Measurements from ENCODE around the gene VPS4A. TPM values are rescaled to one million over a fixed set of nuclear protein-coding genes. Genes with fewer than 3 reads are reported as not detected.

Gene VPS4A
- total RNA-seq, 8 experiments from 2014 or later = 28.3 to 51.8 (median 42.8) TPM

DNA sequence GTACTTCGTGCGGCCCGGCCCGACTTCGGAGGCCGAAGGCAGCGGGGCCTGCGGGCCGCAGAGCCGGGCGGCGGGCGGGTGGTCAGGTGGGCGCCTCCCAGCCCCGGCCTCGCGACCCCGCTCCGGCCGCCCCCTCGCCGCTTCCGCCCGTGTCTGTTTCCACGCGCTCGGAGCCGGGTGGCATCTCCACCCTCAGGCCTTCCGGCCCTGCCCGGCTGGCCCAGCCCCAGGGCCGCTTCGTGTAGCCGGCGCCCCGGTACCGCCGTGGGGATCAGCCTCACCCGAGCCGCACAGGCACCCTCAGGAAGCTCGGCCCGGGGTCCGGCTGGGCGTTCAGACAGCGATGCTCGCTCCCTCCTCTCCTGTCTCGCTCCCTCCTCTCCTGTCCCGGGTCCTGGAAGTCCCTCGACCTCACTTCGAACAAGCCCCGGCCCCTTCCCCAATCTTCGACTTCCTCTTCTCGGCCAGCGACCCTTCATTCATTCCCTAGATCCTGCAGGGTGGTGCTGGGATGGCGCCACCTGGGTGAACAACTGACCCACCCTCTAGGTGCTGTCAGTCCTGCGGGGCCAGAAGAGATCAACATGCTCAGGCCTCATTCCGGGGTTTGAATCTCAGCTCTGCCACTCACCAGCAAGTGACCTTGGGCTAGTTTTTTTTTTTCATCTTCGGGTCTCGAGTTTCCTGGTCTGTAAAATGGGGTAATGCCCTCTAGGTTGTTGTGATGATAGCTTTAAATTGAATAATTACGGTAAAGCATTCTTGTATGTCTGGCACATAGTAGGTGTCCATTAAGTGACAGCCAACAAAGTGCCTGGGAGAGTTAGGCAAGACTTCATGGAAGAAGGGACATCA lies 610 bp downstream of the VPS4A start:
- Histone ChIP-seq H3K27ac (peak overlapping the region; percentile 74 to 81), H3K4me3 (peak overlapping the region; percentile 76 to 98 (median 90)), H3K4me1 (replicated peaks in 1 of 2) (peaks cover 6% of the 10 kb centered on the region in 2 donors)
- ATAC-seq (replicated peaks in 6 of 8) = peak; percentile 54 to 68 (median 60)
- in situ Hi-C loops (cut with MboI; ENCODE audit: low pct_unique_long_range_greater_than_20kb in 2 of 9, low sequenced_read_pairs in 9 of 9, unreplicated experiment in 9 of 9) = no loop called here
- WGBS, 10 experiments = 0 to 33% (median 5%) methylated on average over 1 to 14 of the region's 59 CpGs; no CpG with 5 or more reads in 2 of the 10 experiments

DNA sequence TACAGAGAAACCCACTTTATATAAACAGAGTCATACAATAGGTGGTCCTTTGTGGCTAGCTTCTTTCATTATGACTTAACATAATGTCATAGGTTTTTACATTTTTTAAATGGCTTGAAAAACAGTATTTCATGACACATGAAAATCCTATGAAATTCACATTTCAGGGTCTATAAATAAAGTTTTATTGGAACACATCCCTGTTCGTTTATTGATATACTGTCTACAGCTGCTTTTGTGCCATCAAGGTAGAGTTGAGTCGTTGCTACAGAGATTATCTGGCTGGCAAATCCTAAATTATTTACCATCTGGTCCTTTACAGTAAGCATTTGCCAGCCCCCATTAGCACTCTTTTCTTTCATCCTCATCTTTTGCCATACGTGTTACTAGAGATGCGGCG lies 2.3 kb downstream of the VPS4A start:
- Histone ChIP-seq H3K27ac (no peak overlapping the region), H3K4me1 (replicated peaks in 1 of 2) (peaks cover 6% of the 10 kb centered on the region in 2 donors), H3K4me3 (no peak overlapping the region)
- 77 to 100% (median 96%) methylated on average over 2 to 5 of the region's 5 CpGs; no CpG with 5 or more reads in 2 of the 10 experiments for WGBS, 10 experiments
- in situ Hi-C loops (cut with MboI; ENCODE audit: low pct_unique_long_range_greater_than_20kb in 2 of 9, low sequenced_read_pairs in 9 of 9, unreplicated experiment in 9 of 9) = no loop called here
- no peak for ATAC-seq (replicated peaks in 6 of 8)

DNA sequence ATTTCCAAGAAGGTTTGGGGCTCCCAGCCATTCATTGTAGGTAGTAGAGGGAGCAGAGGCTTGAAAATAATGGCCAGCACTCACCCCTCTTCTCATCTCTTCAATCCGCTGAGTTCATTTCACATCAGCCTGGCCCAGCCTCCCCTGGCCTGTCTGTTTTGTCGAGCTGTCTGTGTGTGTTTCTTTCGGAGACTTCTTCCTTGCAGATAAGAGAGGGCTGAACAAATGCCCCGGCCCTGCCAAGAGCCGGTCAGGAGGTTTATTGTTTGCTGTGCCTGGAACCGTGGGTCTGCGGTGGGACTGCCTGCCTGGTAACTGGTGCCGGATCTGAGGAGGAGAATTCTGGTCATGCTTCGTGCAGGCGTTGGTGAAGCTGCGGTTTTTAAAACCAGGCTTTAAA lies 3.4 kb downstream of the VPS4A start:
- Histone ChIP-seq H3K4me3 (no peak overlapping the region), H3K27ac (no peak overlapping the region), H3K4me1 (replicated peaks in 1 of 2) (peaks cover 6% of the 10 kb centered on the region in 2 donors)
- in situ Hi-C loops (cut with MboI; ENCODE audit: low pct_unique_long_range_greater_than_20kb in 2 of 9, low sequenced_read_pairs in 9 of 9, unreplicated experiment in 9 of 9) = no loop called here
- ATAC-seq (replicated peaks in 6 of 8) = no peak
- 78 to 100% (median 95%) methylated on average over 1 to 8 of the region's 11 CpGs; no CpG with 5 or more reads in 2 of the 10 experiments for WGBS, 10 experiments

DNA sequence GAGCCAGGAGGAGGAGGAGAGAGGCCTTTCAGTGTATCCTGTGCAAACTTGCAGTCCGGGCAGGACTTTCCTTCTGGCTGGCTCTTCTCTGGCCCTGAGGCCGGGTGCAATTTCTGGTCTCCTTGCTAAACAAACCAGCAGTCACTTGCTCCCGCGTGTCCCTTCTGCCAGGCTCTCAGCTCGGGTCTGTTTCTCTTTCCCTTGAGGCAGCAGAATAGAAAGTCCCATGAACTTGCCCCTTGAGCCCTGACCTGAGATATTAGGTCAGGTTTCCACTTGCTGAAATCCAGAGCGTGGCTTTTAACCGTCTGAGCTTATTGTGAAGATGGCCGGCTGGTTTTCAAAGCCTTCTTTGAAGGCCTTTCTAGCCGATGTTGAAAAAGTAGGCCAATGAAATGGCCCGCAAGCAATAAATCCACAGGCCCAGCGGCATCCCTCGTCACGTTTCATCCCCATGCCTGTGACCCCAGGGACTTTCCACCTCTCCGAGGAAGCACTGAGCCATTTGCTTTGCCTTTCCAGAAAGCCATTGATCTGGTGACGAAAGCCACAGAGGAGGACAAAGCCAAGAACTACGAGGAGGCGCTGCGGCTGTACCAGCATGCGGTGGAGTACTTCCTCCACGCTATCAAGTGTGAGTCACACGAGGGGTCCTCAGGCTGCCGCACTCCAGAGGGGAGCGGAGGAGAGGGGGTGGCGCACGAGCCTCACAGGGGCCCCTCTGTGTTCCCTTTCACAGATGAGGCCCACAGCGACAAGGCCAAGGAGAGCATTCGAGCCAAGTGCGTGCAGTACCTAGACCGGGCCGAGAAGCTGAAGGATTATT lies 4.5 kb downstream of the VPS4A start:
- no peak overlapping the region for H3K4me3 ChIP-seq
- ATAC-seq (replicated peaks in 6 of 8) = no peak
- in situ Hi-C loops (cut with MboI; ENCODE audit: low pct_unique_long_range_greater_than_20kb in 2 of 9, low sequenced_read_pairs in 9 of 9, unreplicated experiment in 9 of 9) = no loop called here

GRCh38 chr16:69316595-69317034 lies 5.5 kb downstream of the VPS4A start:
- no peak overlapping the region for H3K27ac ChIP-seq
- no peak overlapping the region for H3K4me3 ChIP-seq
- in situ Hi-C loops (cut with MboI; ENCODE audit: low pct_unique_long_range_greater_than_20kb in 2 of 9, low sequenced_read_pairs in 9 of 9, unreplicated experiment in 9 of 9) = no loop called here
- 40 to 100% methylated on average over 1 of the region's 17 CpGs; no CpG with 5 or more reads in 8 of the 10 experiments for WGBS, 10 experiments
- peaks cover 6% of the 10 kb centered on the region in 2 donors for H3K4me1 ChIP-seq (replicated peaks in 1 of 2)
- ATAC-seq (replicated peaks in 6 of 8) = no peak

More for the DNA sequence above, 4.5 kb downstream of the VPS4A start:
- Histone ChIP-seq H3K27ac (peak overlapping the region in 1 of 2 donors; percentile 69), H3K4me1 (replicated peaks in 1 of 2) (peaks cover 6% of the 10 kb centered on the region in 2 donors)
- WGBS, 10 experiments = 67 to 100% (median 83%) methylated on average over 2 to 16 of the region's 30 CpGs; no CpG with 5 or more reads in 1 of the 10 experiments

DNA sequence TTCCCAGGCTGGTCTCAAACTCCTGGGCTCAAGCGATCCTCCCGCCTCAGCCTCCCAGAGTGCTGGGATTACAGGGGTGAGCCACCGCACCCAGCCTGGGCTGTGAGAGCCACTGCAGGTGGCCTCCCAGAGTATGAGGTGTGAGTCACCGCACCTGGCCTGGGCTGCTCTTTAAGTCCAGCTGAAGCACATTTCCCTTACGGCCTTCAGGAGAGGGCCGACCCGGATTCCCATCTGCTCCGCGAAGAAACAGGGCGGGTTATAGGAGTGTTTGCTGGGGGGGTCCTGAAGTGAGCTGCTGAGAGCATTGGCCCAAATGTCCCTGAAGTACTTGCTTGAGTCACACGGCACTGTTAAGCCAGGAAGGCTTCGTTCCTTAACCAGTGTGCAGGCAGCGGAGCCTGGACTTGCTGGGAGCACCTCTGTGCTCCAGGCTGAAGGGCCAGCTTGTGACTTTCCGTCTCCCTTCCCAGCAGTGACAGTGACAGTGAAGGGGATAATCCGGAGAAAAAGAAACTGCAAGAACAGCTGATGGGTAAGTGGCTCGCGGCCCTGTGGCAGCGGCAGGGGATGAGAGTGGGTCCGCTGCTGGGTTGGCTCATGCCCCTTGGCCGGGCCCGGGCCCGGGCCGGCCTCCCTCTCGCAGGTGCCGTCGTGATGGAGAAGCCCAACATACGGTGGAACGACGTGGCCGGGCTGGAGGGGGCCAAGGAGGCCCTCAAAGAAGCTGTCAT lies 7.2 kb downstream of the VPS4A start:
- WGBS, 10 experiments = 90 to 100% (median 98%) methylated on average over 1 to 15 of the region's 30 CpGs; no CpG with 5 or more reads in 2 of the 10 experiments

DNA sequence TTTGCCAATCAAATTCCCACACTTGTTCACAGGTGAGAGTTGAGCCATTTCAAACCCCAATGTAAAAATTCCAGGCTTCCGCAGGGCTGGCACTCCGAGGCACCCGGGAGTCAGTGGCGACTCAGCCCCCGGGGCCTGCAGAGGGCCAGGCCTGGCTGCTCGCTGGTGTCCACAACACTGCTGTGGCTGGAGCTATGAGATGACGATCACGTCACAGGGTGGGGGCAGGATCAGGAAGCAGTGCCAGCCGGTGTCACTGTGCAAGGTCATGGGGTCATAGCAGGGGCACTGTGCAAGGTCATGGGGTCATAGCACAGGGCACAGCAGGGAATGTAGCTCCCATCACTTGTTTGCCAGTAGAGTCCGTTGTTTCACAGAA lies 7.8 kb downstream of the VPS4A start:
- ATAC-seq (replicated peaks in 6 of 8) = no peak
- in situ Hi-C loops (cut with MboI; ENCODE audit: low pct_unique_long_range_greater_than_20kb in 2 of 9, low sequenced_read_pairs in 9 of 9, unreplicated experiment in 9 of 9) = no loop called here
- WGBS, 10 experiments = 80 to 84% methylated on average over 2 to 5 of the region's 10 CpGs; no CpG with 5 or more reads in 8 of the 10 experiments
- no peaks in the 10 kb centered on the region for H3K4me1 ChIP-seq (replicated peaks in 1 of 2)
- no peak overlapping the region for H3K4me3 ChIP-seq
- no peak overlapping the region for H3K27ac ChIP-seq

More for the DNA sequence above, 7.2 kb downstream of the VPS4A start:
- H3K4me3 ChIP-seq = no peak overlapping the region
- no peak overlapping the region for H3K27ac ChIP-seq
- in situ Hi-C loops (cut with MboI; ENCODE audit: low pct_unique_long_range_greater_than_20kb in 2 of 9, low sequenced_read_pairs in 9 of 9, unreplicated experiment in 9 of 9) = no loop called here
- ATAC-seq (replicated peaks in 6 of 8) = no peak
- no peaks in the 10 kb centered on the region for H3K4me1 ChIP-seq (replicated peaks in 1 of 2)

- 69 to 100% (median 92%) methylated on average over 2 to 7 of the region's 9 CpGs; no CpG with 5 or more reads in 4 of the 10 experiments for WGBS, 10 experiments
- Histone ChIP-seq H3K4me1 (replicated peaks in 1 of 2) (no peaks in the 10 kb centered on the region), H3K4me3 (no peak overlapping the region), H3K27ac (no peak overlapping the region)
- in situ Hi-C loops (cut with MboI; ENCODE audit: low pct_unique_long_range_greater_than_20kb in 2 of 9, low sequenced_read_pairs in 9 of 9, unreplicated experiment in 9 of 9) = no loop called here
- ATAC-seq (replicated peaks in 6 of 8) = no peak
Observed at GRCh38 chr16:69319381-69319780, 8.2 kb downstream of the VPS4A start.

DNA sequence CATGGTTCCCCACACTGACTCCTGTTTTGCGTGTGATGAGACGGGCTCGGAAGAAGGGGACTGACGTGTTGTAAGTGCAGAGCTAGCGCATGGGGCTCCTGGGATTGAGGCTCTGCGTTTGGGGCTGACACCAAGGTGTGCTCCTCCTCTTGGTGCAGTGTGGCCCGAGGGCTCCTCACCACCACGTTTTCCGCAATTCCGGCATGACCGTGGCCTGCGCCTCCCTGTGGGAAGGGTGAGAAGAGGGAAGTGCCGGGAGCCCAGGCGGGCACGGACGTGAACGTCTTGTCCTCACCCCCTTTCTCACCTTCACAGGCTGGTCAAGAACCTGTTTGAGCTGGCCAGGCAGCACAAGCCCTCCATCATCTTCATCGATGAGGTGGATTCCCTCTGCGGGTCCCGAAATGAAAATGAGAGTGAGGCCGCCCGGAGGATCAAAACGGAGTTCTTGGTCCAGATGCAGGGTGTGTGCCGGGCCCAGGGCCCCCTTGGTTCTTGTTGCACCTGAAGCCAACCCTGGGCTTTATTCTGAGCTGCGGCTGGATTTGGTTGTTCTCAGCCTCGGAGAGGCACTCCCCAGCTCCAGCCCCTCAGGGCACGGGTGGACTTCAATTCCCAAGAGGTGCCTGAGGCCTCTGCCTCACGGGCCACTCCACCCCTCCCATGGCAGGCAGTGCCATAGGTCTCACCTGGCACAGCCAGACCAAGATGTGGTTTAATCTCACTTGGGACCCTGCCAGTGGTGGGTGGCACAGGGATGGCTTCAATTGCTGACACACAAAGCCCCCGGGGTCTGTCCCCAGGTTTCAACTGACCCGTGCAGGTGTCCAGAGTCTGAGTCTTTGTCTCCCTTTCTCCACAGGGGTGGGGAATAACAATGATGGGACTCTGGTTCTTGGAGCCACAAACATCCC lies 8.9 kb downstream of the VPS4A start:
- no peaks in the 10 kb centered on the region for H3K4me1 ChIP-seq (replicated peaks in 1 of 2)
- H3K27ac ChIP-seq = no peak overlapping the region
- no peak for ATAC-seq (replicated peaks in 6 of 8)
- 84 to 100% (median 92%) methylated on average over 2 to 13 of the region's 30 CpGs; no CpG with 5 or more reads in 4 of the 10 experiments for WGBS, 10 experiments
- in situ Hi-C loops (cut with MboI; ENCODE audit: low pct_unique_long_range_greater_than_20kb in 2 of 9, low sequenced_read_pairs in 9 of 9, unreplicated experiment in 9 of 9) = no loop called here
- H3K4me3 ChIP-seq = no peak overlapping the region

DNA sequence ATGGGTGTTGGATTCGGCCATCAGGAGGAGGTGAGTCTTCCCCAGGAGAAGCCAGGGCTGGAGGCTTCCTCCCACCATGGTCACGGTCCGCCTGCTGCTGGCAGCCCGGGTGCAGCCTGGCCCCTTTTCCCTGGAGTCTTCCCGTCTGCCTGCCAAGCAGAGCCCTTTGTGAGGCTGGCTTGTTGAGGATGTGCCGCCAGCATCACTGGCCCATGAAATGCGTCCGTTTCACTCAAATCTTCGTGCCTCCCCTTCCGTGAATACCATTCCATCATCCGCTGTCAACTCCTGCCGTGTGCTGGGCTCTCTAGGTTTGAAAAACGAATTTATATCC lies 9.6 kb downstream of the VPS4A start:
- in situ Hi-C loops (cut with MboI; ENCODE audit: low pct_unique_long_range_greater_than_20kb in 2 of 9, low sequenced_read_pairs in 9 of 9, unreplicated experiment in 9 of 9) = no loop called here
- no peaks in the 10 kb centered on the region for H3K4me1 ChIP-seq (replicated peaks in 1 of 2)
- H3K4me3 ChIP-seq = no peak overlapping the region
- 20 to 100% (median 68%) methylated on average over 1 to 3 of the region's 13 CpGs; no CpG with 5 or more reads in 3 of the 10 experiments for WGBS, 10 experiments
- ATAC-seq (replicated peaks in 6 of 8) = no peak
- H3K27ac ChIP-seq = no peak overlapping the region

DNA sequence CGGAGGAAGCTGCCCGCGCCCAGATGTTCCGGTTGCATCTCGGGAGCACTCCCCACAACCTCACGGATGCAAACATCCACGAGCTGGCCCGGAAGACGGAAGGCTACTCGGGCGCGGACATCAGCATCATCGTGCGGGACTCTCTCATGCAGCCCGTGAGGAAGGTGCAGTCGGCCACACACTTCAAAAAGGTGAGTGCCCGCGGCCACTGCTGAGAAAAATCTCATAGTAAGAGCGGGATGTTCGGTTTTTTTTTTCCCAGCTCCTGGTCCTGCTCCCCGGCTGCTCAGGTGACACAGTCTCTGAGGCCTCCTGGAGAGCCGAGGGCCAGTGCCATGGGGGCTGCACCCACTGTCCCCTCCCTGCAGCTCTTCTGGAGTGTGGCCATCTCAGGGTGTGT lies 9.9 kb downstream of the VPS4A start:
- no peak overlapping the region for H3K27ac ChIP-seq
- peaks cover 0 to under 1% of the 10 kb centered on the region in 2 donors for H3K4me1 ChIP-seq (replicated peaks in 1 of 2)
- no peak for ATAC-seq (replicated peaks in 6 of 8)
- 87 to 100% (median 92%) methylated on average over 2 to 11 of the region's 22 CpGs; no CpG with 5 or more reads in 4 of the 10 experiments for WGBS, 10 experiments
- in situ Hi-C loops (cut with MboI; ENCODE audit: low pct_unique_long_range_greater_than_20kb in 2 of 9, low sequenced_read_pairs in 9 of 9, unreplicated experiment in 9 of 9) = no loop called here
- no peak overlapping the region for H3K4me3 ChIP-seq

GRCh38 chr16:69322343-69322742 lies 11.2 kb downstream of the VPS4A start:
- no peak overlapping the region for H3K4me3 ChIP-seq
- in situ Hi-C loops (cut with MboI; ENCODE audit: low pct_unique_long_range_greater_than_20kb in 2 of 9, low sequenced_read_pairs in 9 of 9, unreplicated experiment in 9 of 9) = no loop called here

More at GRCh38 chr16:69322343-69322742, 11.2 kb downstream of the VPS4A start:
- 90 to 100% (median 96%) methylated on average over 2 to 5 of the region's 7 CpGs; no CpG with 5 or more reads in 7 of the 10 experiments for WGBS, 10 experiments
- Histone ChIP-seq H3K4me1 (replicated peaks in 1 of 2) (peaks cover 3 to 13% of the 10 kb centered on the region in 2 donors), H3K27ac (no peak overlapping the region)
- no peak for ATAC-seq (replicated peaks in 6 of 8)
